HepG2 (cell line): ENCODE measurements around the gene CACNA1I. TPM values are rescaled to one million over a fixed set of nuclear protein-coding genes. Genes with fewer than 3 reads are reported as not detected.

Source experiments
- ATAC-seq: fragments of 200-7000 bp; cut with Tn5 transposase; 3 replicates; pipeline ENCODE4 v1.9.1; 2020; ENCODE audit warnings: mild to moderate bottlenecking, moderate library complexity
- BruUV-seq: library from RNA; stranded (reverse); fragments of 400-500 nt; replicated peaks from 2 replicates; lab custom pipeline; 2021; lab: Mats Ljungman, UMichigan
- CTCF ChIA-PET: fragments of 300-600 bp; formaldehyde crosslinking; extraction: SDS; loops from one replicate; lab custom pipeline; 2021; ENCODE audit warnings: low total read pairs, inconsistent platforms, low intra/inter-chr PET ratio; lab: Yijun Ruan, JAX
- POLR2A ChIA-PET: fragments of 350-600 bp; sonication (Branson Sonifier 250); formaldehyde crosslinking; loops from one replicate; lab custom pipeline; 2020; ENCODE audit warnings: antibody characterized with exemption, inconsistent platforms; lab: Yijun Ruan, JAX
- DNase-seq: peaks from one replicate; pipeline ENCODE4 v3.0.0-alpha.2; 2015; ENCODE audit warnings: low spot score
- FAIRE-seq: peaks from 3 replicates; lab custom pipeline; 2011; peaks lifted over from hg19 to GRCh38; lab: Jason Lieb, UNC
- H2AFZ ChIP-seq: one replicate; pipeline ENCODE4 v1.6.1; 2011; ENCODE audit warnings: low read length, inconsistent platforms
- H3K27ac ChIP-seq: fragments of 300-600 bp; 3 replicates; pipeline ENCODE4 v1.8.0; 2011; ENCODE audit warnings: mixed run types, mild to moderate bottlenecking, mixed read lengths, low read length, inconsistent platforms; ENCODE audit not compliant: insufficient read depth; ENCODE audit errors: extremely low read length
- H3K27me3 ChIP-seq, 2 experiments: fragments of 200-600 bp in 1 of 2; 2 replicates in 1 of 2; 3 replicates in 1 of 2; pipeline versions ENCODE4 v1.6.0 to v1.8.0; 2011; ENCODE audit warnings: low read length in 2 of 2, mild to moderate bottlenecking in 2 of 2, moderate library complexity in 2 of 2, inconsistent platforms in 1 of 2; ENCODE audit not compliant: insufficient read depth in 2 of 2, control insufficient read depth in 1 of 2
- H3K36me3 ChIP-seq, 2 experiments: fragments of 200-600 bp in 1 of 2; replicated peaks in 1 of 2; 2 replicates in 1 of 2; 3 replicates in 1 of 2; pipeline versions ENCODE4 v1.5.1 to v1.8.0; 2011; ENCODE audit warnings: low read length in 2 of 2, inconsistent platforms in 1 of 2; ENCODE audit not compliant: insufficient read depth in 2 of 2, control insufficient read depth in 1 of 2
- H3K4me1 ChIP-seq: 2 replicates; pipeline ENCODE4 v1.5.1; 2012; ENCODE audit warnings: low read length, inconsistent platforms; ENCODE audit not compliant: insufficient read depth
- H3K4me2 ChIP-seq: 2 replicates; pipeline ENCODE4 v1.6.0; 2011; ENCODE audit warnings: low read depth, low read length, inconsistent platforms
- H3K4me3 ChIP-seq, 3 experiments: fragments of 200-600 bp in 1 of 3; sonication (generic), shearing (Covaris generic) in 1 of 3; replicated peaks in 1 of 3; 2 replicates each; pipeline ENCODE4 v1.5.1; 2011 to 2016; ENCODE audit warnings: low read length in 3 of 3, inconsistent platforms in 2 of 3, low read depth in 2 of 3, mild to moderate bottlenecking in 2 of 3, control low read depth in 1 of 3, mixed read lengths in 1 of 3; ENCODE audit not compliant: insufficient read depth in 1 of 3
- H3K79me2 ChIP-seq: one replicate; pipeline ENCODE4 v1.6.1; 2011; ENCODE audit warnings: low read length, inconsistent platforms; ENCODE audit not compliant: insufficient read depth
- H3K9ac ChIP-seq: 2 replicates; pipeline ENCODE4 v1.6.0; 2011; ENCODE audit warnings: mild to moderate bottlenecking, low read depth, low read length, inconsistent platforms; ENCODE audit not compliant: insufficient read depth
- H3K9me3 ChIP-seq: 2 replicates; pipeline ENCODE4 v1.5.1; 2012; ENCODE audit warnings: mild to moderate bottlenecking, low read length
- H4K20me1 ChIP-seq: 2 replicates; pipeline ENCODE4 v1.6.0; 2011; ENCODE audit warnings: inconsistent platforms, mild to moderate bottlenecking, low read length, moderate library complexity; ENCODE audit not compliant: insufficient read depth
- ARHGAP35 ChIP-seq: sonication (generic); formaldehyde crosslinking; IDR thresholded peaks from 2 replicates; pipeline ENCODE4 v1.9.0; 2022; ENCODE audit warnings: mild to moderate bottlenecking, inconsistent platforms, moderate library complexity, missing genetic modification reagents, borderline replicate concordance
- CHCHD3 ChIP-seq: sonication (generic); formaldehyde crosslinking; IDR thresholded peaks from 2 replicates; pipeline ENCODE4 v1.8.0; 2022; ENCODE audit warnings: mild to moderate bottlenecking, missing genetic modification reagents, moderate library complexity
- EHMT2 ChIP-seq: fragments of 200-600 bp; sonication (generic); IDR thresholded peaks from 2 replicates; pipeline ENCODE4 v1.7.0; 2017; ENCODE audit warnings: antibody characterized with exemption, low read depth, low read length, borderline replicate concordance
- HCFC1 ChIP-seq: fragments of 150-350 bp; IDR thresholded peaks from 2 replicates; pipeline ENCODE4 v1.6.1; 2014; ENCODE audit warnings: low read depth, low read length
- HMG20A ChIP-seq: IDR thresholded peaks from 2 replicates; pipeline ENCODE4 v1.6.1; 2016; ENCODE audit warnings: borderline replicate concordance
- POGZ ChIP-seq: sonication (generic); formaldehyde crosslinking; IDR thresholded peaks from 2 replicates; pipeline ENCODE4 v1.4.0; 2020; ENCODE audit warnings: mild to moderate bottlenecking, missing genetic modification reagents
- RXRB ChIP-seq: IDR thresholded peaks from 2 replicates; pipeline ENCODE4 v1.6.1; 2016; ENCODE audit warnings: borderline replicate concordance, missing genetic modification reagents, missing compliant biosample characterization
- ZNF136 ChIP-seq: sonication (generic); formaldehyde crosslinking; IDR thresholded peaks from 2 replicates; pipeline ENCODE4 v1.8.1; 2022; ENCODE audit warnings: low read depth, mild to moderate bottlenecking, moderate library complexity, missing genetic modification reagents
- ZNF331 ChIP-seq: sonication (generic); formaldehyde crosslinking; IDR thresholded peaks from 2 replicates; pipeline ENCODE4 v1.4.0; 2020; ENCODE audit warnings: missing genetic modification reagents
- ZNF572 ChIP-seq: sonication (generic); formaldehyde crosslinking; IDR thresholded peaks from 2 replicates; pipeline ENCODE4 v1.5.1; 2020; ENCODE audit warnings: mild to moderate bottlenecking, missing genetic modification reagents
- ZNF629 ChIP-seq: sonication (generic); formaldehyde crosslinking; conservative IDR thresholded peaks from 2 replicates; pipeline ENCODE4 v1.5.0; 2020; ENCODE audit warnings: missing genetic modification reagents
- ZNF776 ChIP-seq: sonication (generic); formaldehyde crosslinking; IDR thresholded peaks from 2 replicates; pipeline ENCODE4 v1.4.0; 2020; ENCODE audit warnings: mild to moderate bottlenecking, missing genetic modification reagents
- WGBS: methylation state at CpG from one replicate; pipeline ENCODE4 v1.1.6; 2017; ENCODE audit warnings: low lambda C conversion rate; 5-methylcytosine and 5-hydroxymethylcytosine counted together
- in situ Hi-C: cut with HindIII; loops from 2 replicates; pipeline ENCODE4 v1.10.0; 2017; ENCODE audit warnings: low pct_unique_long_range_greater_than_20kb; ENCODE audit not compliant: extremely low pct_ligation_motif_present
- intact Hi-C: fragments of 100-400 bp; cut with micrococcal nuclease; formaldehyde crosslinking; loops from one replicate; pipeline ENCODE4 v1.10.0; 2022; ENCODE audit not compliant: unreplicated experiment
- polyA plus RNA-seq, 8 experiments: library from polyadenylated mRNA; depleted of rRNA in 3 of 8; stranded (reverse) in 7 of 8; unstranded in 1 of 8; fragments of >200 nt; fragmentation: Illumina TruSeq in 4 of 8; extraction: Trizol in 4 of 8; gene quantifications; 2 replicates each; pipeline versions ENCODE4 v1.2.1 to v1.2.3, GENCODE V29; 2011 to 2016; ENCODE audit warnings: low read depth in 4 of 8, missing spikeins in 1 of 8, mixed read lengths in 1 of 8; ENCODE audit not compliant: insufficient read depth in 1 of 8
- total RNA-seq, 5 experiments: library from RNA; depleted of rRNA; stranded (reverse); fragments of >200 nt; fragmentation: Illumina TruSeq; extraction: Trizol; gene quantifications; 2 replicates each; pipeline ENCODE4 v1.2.3, GENCODE V29; 2016; ENCODE audit warnings: low read depth in 1 of 5
- TF ChIP-seq, protein P1 (sequence below): sonication (generic); formaldehyde crosslinking; IDR thresholded peaks from 2 replicates; pipeline ENCODE4 v1.4.0; 2020; ENCODE audit warnings: missing genetic modification reagents, mild to moderate bottlenecking, borderline replicate concordance

The CACNA1I gene
- total and polyA plus RNA-seq, 2 of the 13 experiments (the other 11 are each of a cell fraction or from before 2014, with no cell fraction given): not detected

DNA sequence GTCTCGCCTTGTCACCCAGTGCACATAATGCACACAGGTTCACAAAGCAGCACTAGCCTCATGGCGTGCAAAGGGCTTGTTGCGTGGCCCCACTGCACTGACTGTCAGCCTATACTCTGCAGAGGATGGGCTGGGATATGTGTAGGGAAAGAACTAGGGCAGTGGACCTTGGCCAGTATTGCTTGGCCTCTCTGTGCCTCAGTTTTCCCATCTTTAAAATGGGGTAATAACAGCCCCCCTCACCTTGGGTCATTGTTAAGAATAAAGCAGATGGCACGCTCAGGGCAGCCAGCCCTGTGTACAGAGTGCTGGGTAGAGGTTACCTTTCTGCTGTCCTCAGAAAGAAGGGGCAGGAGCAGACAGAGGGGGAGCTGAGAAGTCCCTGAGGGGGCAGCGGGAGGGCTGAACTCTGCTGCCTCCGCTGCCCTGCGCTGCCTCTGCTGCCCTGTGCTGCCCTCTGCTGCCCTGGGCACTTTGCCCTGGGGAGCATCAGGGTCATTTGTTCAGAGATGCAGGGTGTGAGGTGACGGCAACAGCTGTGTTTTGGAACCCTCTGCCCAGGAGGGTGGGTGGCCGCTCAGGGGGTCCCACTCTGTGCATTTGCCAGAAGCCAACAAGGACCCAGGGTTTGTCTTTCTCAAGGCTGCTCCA is 71.2 kb downstream of the CACNA1I start:
- Histone ChIP-seq H3K4me2 (no peak overlapping the region), H4K20me1 (peaks cover 2% of the 10 kb centered on the region; the same call in 1 of the 2 replicates), H3K9ac (no peak overlapping the region), H3K27ac (no peak overlapping the region), H3K27me3 (peaks cover 8 to 14% of the 10 kb centered on the region in 2 experiments; a peak in 4 of 5 replicates), H3K4me1 (no peaks in the 10 kb centered on the region), H3K36me3 (no peaks in the 10 kb centered on the region), H3K79me2 (no peaks in the 10 kb centered on the region), H3K4me3 (no peak overlapping the region), H2AFZ (no peak overlapping the region), H3K9me3 (no peaks in the 10 kb centered on the region)
- intact Hi-C loops: no loop called here
- BruUV-seq: no TSS peak
- DNase-seq (no peak), FAIRE-seq (no peak), ATAC-seq (no peak)
- in situ Hi-C loops: no loop called here
- POLR2A ChIA-PET: no interaction called here
- peak; percentile 64 for TF ChIP-seq ZNF629 (CRISPR knock-in tag)
- TF ChIP-seq HMG20A (CRISPR knock-in tag): no peak
- CTCF ChIA-PET: no interaction called here
- WGBS: 50% methylated on average over 7 of the region's 9 CpGs

DNA sequence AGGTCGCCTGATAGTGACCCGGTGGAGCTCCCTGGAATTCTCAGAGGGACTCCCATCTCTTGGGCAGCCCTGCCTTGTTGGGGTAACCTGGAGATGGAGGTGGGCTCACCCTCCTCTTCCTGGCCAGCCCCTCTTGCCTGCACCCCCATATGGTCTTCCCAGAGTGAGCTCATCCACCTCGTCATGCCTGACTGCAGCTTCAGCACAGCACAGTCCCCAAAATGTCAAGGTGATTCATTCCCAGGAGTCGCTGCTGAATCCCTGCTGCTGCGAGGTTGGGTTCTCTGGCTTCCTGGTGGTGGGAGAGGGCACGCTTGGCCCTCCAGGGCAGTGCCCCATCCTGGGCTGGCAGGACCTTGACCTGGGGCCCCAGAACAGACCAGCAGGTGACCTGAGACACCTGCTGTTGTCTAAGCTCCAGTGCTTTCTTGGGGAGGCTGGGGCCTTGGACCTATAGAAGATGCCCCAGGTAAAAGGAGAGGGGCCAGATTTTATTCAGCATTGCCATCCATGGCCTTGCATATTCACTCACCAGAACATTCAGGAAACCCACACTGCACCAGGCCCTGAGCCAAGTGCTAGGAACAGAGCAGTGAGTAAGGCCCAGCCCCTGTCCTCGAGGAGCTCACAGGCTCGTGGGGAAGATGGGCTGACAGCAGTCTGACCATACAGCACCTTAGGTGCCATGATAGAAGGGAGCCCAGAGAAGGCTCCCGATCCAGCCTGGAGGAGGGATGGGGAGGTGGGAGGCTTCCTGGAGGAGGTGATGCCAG is 72.9 kb downstream of the CACNA1I start:
- Histone ChIP-seq H3K27ac (no peak overlapping the region), H4K20me1 (peaks cover 2% of the 10 kb centered on the region; the same call in 1 of the 2 replicates), H3K79me2 (no peaks in the 10 kb centered on the region), H3K27me3 (peaks cover 9 to 25% of the 10 kb centered on the region in 2 experiments; a peak in 4 of 5 replicates), H3K4me2 (no peak overlapping the region), H3K36me3 (no peaks in the 10 kb centered on the region), H3K9me3 (no peaks in the 10 kb centered on the region), H3K4me3 (no peak overlapping the region), H3K9ac (no peak overlapping the region), H2AFZ (no peak overlapping the region), H3K4me1 (no peaks in the 10 kb centered on the region)
- CTCF ChIA-PET: no interaction called here
- in situ Hi-C loops (no loop called here), intact Hi-C loops (no loop called here)
- POLR2A ChIA-PET: no interaction called here
- ATAC-seq: no peak
- 0% methylated on average over 6 of the region's 9 CpGs for WGBS
- no peak for FAIRE-seq
- no TSS peak for BruUV-seq
- DNase-seq: no peak
- TF ChIP-seq RXRB (CRISPR knock-in tag): no peak
- no peak for TF ChIP-seq ZNF136 (CRISPR knock-in tag)
- TF ChIP-seq HCFC1: no peak
- TF ChIP-seq, protein P1, sequence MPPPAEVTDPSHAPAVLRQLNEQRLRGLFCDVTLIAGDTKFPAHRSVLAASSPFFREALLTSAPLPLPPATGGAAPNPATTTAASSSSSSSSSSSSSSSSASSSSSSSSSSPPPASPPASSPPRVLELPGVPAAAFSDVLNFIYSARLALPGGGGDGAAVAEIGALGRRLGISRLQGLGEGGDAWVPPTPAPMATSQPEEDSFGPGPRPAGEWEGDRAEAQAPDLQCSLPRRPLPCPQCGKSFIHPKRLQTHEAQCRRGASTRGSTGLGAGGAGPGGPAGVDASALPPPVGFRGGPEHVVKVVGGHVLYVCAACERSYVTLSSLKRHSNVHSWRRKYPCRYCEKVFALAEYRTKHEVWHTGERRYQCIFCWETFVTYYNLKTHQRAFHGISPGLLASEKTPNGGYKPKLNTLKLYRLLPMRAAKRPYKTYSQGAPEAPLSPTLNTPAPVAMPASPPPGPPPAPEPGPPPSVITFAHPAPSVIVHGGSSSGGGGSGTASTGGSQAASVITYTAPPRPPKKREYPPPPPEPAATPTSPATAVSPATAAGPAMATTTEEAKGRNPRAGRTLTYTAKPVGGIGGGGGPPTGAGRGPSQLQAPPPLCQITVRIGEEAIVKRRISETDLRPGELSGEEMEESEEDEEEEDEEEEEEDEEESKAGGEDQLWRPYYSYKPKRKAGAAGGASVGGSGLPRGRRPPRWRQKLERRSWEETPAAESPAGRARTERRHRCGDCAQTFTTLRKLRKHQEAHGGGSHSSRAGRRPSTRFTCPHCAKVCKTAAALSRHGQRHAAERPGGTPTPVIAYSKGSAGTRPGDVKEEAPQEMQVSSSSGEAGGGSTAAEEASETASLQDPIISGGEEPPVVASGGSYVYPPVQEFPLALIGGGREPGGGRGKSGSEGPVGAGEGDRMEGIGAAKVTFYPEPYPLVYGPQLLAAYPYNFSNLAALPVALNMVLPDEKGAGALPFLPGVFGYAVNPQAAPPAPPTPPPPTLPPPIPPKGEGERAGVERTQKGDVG: no peak
- no peak for TF ChIP-seq EHMT2
- TF ChIP-seq ZNF572 (CRISPR knock-in tag): no peak
- TF ChIP-seq ARHGAP35 (CRISPR knock-in tag): no peak
- no peak for TF ChIP-seq ZNF776 (CRISPR knock-in tag)
- no peak for TF ChIP-seq POGZ (CRISPR knock-in tag)
- TF ChIP-seq CHCHD3: no peak
- TF ChIP-seq ZNF331 (CRISPR knock-in tag): no peak
